AG04450 (cell line): ENCODE results near the gene NCLN. TPM values are rescaled to one million over a fixed set of nuclear protein-coding genes. Genes with fewer than 3 reads are reported as not detected.

Source experiments
- CTCF ChIA-PET: fragments of 300-600, 350-600 bp; formaldehyde crosslinking; extraction: SDS; loops from one replicate; lab custom pipeline; 2022; ENCODE audit warnings: antibody characterized with exemption, inconsistent platforms; lab: Charles Lee
- POLR2A ChIA-PET: fragments of 350-600 bp; formaldehyde crosslinking; extraction: SDS; loops from one replicate; lab custom pipeline; 2021; ENCODE audit warnings: antibody characterized with exemption, inconsistent platforms; lab: Yijun Ruan, JAX
- DNase-seq: peaks from one replicate; pipeline ENCODE4 v3.0.0-alpha.2; 2011; ENCODE audit warnings: low read depth, low spot score
- H3K27ac ChIP-seq: one replicate; pipeline ENCODE4 v1.5.1; 2012; ENCODE audit warnings: low read depth, low read length, control low read depth
- H3K27me3 ChIP-seq: one replicate; pipeline ENCODE4 v1.6.0; 2012; ENCODE audit warnings: low read length; ENCODE audit not compliant: control insufficient read depth, insufficient read depth
- H3K4me3 ChIP-seq: 2 replicates; pipeline ENCODE4 v1.5.1; 2011; ENCODE audit warnings: mild to moderate bottlenecking, low read depth, low read length, control low read depth
- H3K9me3 ChIP-seq: 2 replicates; pipeline ENCODE4 v1.5.1; 2012; ENCODE audit warnings: low read length; ENCODE audit not compliant: control insufficient read depth, insufficient read depth
- CTCF ChIP-seq: IDR thresholded peaks from 2 replicates; pipeline ENCODE4 v1.5.1; 2011; ENCODE audit warnings: low read depth, low read length, control low read depth, inconsistent platforms
- polyA plus RNA-seq: library from polyadenylated mRNA; depleted of rRNA; stranded (reverse); fragments of >200 nt; gene quantifications from 2 replicates; pipeline ENCODE4 v1.2.3, GENCODE V29; 2011

NCLN gene
- polyA plus RNA-seq, 1 experiment, result 27.1 TPM

- Histone ChIP-seq H3K4me3 (no peak overlapping the region), H3K27ac (no peak overlapping the region), H3K9me3 (no peaks in the 10 kb centered on the region; the same call in 1 of the 2 replicates), H3K27me3 (no peaks in the 10 kb centered on the region)
- ChIA-PET CTCF (no interaction called here), POLR2A (no interaction called here)
- no peak for TF ChIP-seq CTCF
- no peak for DNase-seq
Observed at GRCh38 chr19:3239367-3239766, 53.6 kb downstream of the NCLN start.

GRCh38 chr19:3243819-3244700, 58.3 kb downstream of the NCLN start:
- H3K27ac ChIP-seq, result no peak overlapping the region
- POLR2A ChIA-PET, result no interaction called here
- CTCF ChIA-PET, result no interaction called here
- no peak for TF ChIP-seq CTCF
- peak; percentile 23 for DNase-seq
- H3K4me3 ChIP-seq, result no peak overlapping the region
- H3K27me3 ChIP-seq, result no peaks in the 10 kb centered on the region
- H3K9me3 ChIP-seq, result no peaks in the 10 kb centered on the region

GRCh38 chr19:3245050-3245449, 59.3 kb downstream of the NCLN start:
- Histone ChIP-seq H3K27me3 (no peaks in the 10 kb centered on the region), H3K9me3 (0 out of 2 replicates have a peak, but pooled peaks cover 4% of the 10 kb centered on the region), H3K4me3 (no peak overlapping the region), H3K27ac (no peak overlapping the region)
- POLR2A ChIA-PET, result no interaction called here
- CTCF ChIA-PET, result no interaction called here
- TF ChIP-seq CTCF, result no peak
- DNase-seq, result no peak

- TF ChIP-seq CTCF, result no peak
- CTCF ChIA-PET, result no interaction called here
- H3K27me3 ChIP-seq, result no peaks in the 10 kb centered on the region
- DNase-seq, result no peak
- POLR2A ChIA-PET, result no interaction called here
- H3K4me3 ChIP-seq, result no peak overlapping the region
- H3K27ac ChIP-seq, result no peak overlapping the region
- H3K9me3 ChIP-seq, result peaks cover 9% of the 10 kb centered on the region; the same call in 1 of the 2 replicates
Observed at GRCh38 chr19:3248728-3249326, 63.1 kb downstream of the NCLN start.

GRCh38 chr19:3249408-3249807, 63.7 kb downstream of the NCLN start:
- no peak for DNase-seq
- Histone ChIP-seq H3K27me3 (no peaks in the 10 kb centered on the region), H3K27ac (no peak overlapping the region), H3K4me3 (no peak overlapping the region), H3K9me3 (peaks cover 9% of the 10 kb centered on the region; the same call in 1 of the 2 replicates)
- ChIA-PET POLR2A (no interaction called here), CTCF (no interaction called here)
- no peak for TF ChIP-seq CTCF
